Hepatocyte (in vitro differentiated cells): Measurements from ENCODE around the gene FZR1. TPM values are rescaled to one million over a fixed set of nuclear protein-coding genes. Genes with fewer than 3 reads are reported as not detected.
A peak's percentile ranks its signal among the peaks of the same experiment; 100 is the strongest.

Source experiments
- DNase-seq: peaks from one replicate; pipeline ENCODE4 v3.0.0-alpha.2; 2016; ENCODE audit warnings: low spot score
- H2AFZ ChIP-seq: fragments of 200-600 bp; sonication (generic); 2 replicates; pipeline ENCODE4 v1.6.0; 2016; ENCODE audit warnings: antibody characterized with exemption, mild to moderate bottlenecking
- H3K27ac ChIP-seq: fragments of 200-600 bp; sonication (generic); 2 replicates; pipeline ENCODE4 v1.5.1; 2016; ENCODE audit warnings: mild to moderate bottlenecking
- H3K27me3 ChIP-seq: fragments of 200-600 bp; sonication (generic); 2 replicates; pipeline ENCODE4 v1.6.1; 2016
- H3K36me3 ChIP-seq: fragments of 200-600 bp; sonication (generic); replicated peaks from 2 replicates; pipeline ENCODE4 v1.5.1; 2016; ENCODE audit warnings: low read depth; ENCODE audit not compliant: insufficient read depth
- H3K4me1 ChIP-seq: fragments of 200-600 bp; sonication (generic); 2 replicates; pipeline ENCODE4 v1.5.1; 2016; ENCODE audit warnings: mild to moderate bottlenecking, moderate library complexity; ENCODE audit not compliant: insufficient read depth
- H3K4me2 ChIP-seq: fragments of 200-600 bp; sonication (generic); 2 replicates; pipeline ENCODE4 v1.6.0; 2016
- H3K4me3 ChIP-seq: fragments of 200-600 bp; sonication (generic); 2 replicates; pipeline ENCODE4 v1.5.1; 2016; ENCODE audit warnings: mild to moderate bottlenecking
- H3K79me2 ChIP-seq: fragments of 200-600 bp; sonication (generic); 2 replicates; pipeline ENCODE4 v1.6.0; 2017; ENCODE audit warnings: mild to moderate bottlenecking
- H3K9me2 ChIP-seq: fragments of 200-600 bp; sonication (generic); replicated peaks from 2 replicates; pipeline ENCODE4 v1.6.0; 2017; ENCODE audit warnings: mild to moderate bottlenecking; ENCODE audit not compliant: insufficient read depth
- H3K9me3 ChIP-seq: fragments of 200-600 bp; sonication (generic); 2 replicates; pipeline ENCODE4 v1.5.1; 2016; ENCODE audit warnings: low read depth, mild to moderate bottlenecking
- H4K20me1 ChIP-seq: fragments of 200-600 bp; sonication (generic); 2 replicates; pipeline ENCODE4 v1.6.0; 2016; ENCODE audit warnings: mild to moderate bottlenecking; ENCODE audit not compliant: insufficient read depth, poor library complexity, severe bottlenecking
- EZH2 ChIP-seq: fragments of 200-600 bp; sonication (generic); IDR thresholded peaks from 2 replicates; pipeline ENCODE4 v1.6.1; 2016; ENCODE audit warnings: antibody characterized with exemption, mild to moderate bottlenecking, borderline replicate concordance
- EZH2phosphoT487 ChIP-seq: fragments of 200-600 bp; sonication (generic); IDR thresholded peaks from one replicate; pipeline ENCODE4 v1.6.1; 2018; ENCODE audit warnings: antibody characterized with exemption, mild to moderate bottlenecking, low read depth, moderate library complexity; ENCODE audit not compliant: unreplicated experiment, severe bottlenecking
- WGBS: methylation state at CpG from one replicate; pipeline ENCODE4 v1.1.6; 2016; ENCODE audit warnings: low lambda C conversion rate; ENCODE audit errors: missing lambda C conversion rate; 5-methylcytosine and 5-hydroxymethylcytosine counted together
- polyA plus RNA-seq: library from polyadenylated mRNA; unstranded; fragments of >200 nt; fragmentation: Nextera tagmentation; extraction: Ambion mirVana; gene quantifications from 2 replicates; pipeline ENCODE4 v1.2.1, GENCODE V29; 2016
- total RNA-seq: library from RNA; depleted of rRNA; stranded (reverse); fragments of >200 nt; gene quantifications from 2 replicates; pipeline ENCODE4 v1.2.3, GENCODE V29; 2014
- TF ChIP-seq, protein P1 (sequence below): fragments of 200-600 bp; sonication (generic); IDR thresholded peaks from 2 replicates; pipeline ENCODE4 v1.5.1; 2016; ENCODE audit warnings: antibody characterized with exemption, mild to moderate bottlenecking; ENCODE audit not compliant: poor library complexity

Gene FZR1
- total and polyA plus RNA-seq, 2 experiments from 2014 or later, result 32.1 to 51.0 TPM

DNA sequence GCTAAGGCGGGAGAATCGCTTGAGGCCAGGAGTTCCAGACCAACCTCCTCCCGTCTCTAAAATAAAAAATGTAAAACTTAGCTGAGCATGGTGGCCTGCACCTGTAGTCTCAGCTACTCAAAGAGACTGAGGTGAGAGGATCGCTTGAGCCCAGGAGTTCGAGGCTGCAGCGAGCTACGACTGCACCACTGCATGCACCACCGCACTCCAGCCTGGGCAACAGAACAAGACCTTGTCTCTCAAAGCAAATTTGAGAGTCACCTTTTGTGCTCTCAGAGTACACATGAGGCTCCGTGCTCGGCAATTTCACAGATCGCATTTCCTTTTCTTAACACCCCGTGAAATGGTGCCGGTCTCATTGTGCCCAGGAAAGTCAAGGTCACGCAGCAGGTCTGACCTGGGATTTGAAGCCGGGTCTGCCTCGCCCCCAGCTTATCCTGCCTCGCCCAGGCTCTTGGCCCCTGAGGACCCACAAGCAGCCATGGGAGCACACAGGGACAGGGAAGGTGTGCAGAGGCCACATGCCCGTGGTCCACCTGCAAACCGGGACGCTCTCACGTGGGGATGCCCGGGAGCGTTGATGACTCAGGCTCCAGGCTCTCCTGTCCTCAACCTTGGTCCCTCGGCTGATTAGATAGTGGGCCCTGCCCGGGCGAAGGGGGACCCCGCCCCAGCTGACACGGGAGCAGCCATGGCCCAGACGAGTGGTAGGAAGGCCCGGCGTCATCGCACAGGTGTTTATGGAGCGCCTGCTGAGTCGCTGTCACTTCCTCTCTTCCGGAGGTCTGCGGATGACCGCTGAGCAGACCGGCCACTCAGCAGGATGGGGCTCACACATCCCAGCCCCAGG is 24.6 kb upstream of the FZR1 start:
- Histone ChIP-seq H3K27me3 (no peaks in the 10 kb centered on the region), H4K20me1 (no peaks in the 10 kb centered on the region), H3K36me3 (no peaks in the 10 kb centered on the region), H3K9me2 (no peaks in the 10 kb centered on the region), H3K4me3 (no peak overlapping the region), H2AFZ (no peak overlapping the region), H3K4me1 (no peaks in the 10 kb centered on the region), H3K4me2 (no peak overlapping the region), H3K79me2 (no peaks in the 10 kb centered on the region), H3K27ac (peak overlapping the region; percentile 76), H3K9me3 (no peaks in the 10 kb centered on the region)
- peak; percentile 84 for DNase-seq
- no peak for TF ChIP-seq EZH2phosphoT487
- TF ChIP-seq EZH2, result no peak
- TF ChIP-seq, protein P1, sequence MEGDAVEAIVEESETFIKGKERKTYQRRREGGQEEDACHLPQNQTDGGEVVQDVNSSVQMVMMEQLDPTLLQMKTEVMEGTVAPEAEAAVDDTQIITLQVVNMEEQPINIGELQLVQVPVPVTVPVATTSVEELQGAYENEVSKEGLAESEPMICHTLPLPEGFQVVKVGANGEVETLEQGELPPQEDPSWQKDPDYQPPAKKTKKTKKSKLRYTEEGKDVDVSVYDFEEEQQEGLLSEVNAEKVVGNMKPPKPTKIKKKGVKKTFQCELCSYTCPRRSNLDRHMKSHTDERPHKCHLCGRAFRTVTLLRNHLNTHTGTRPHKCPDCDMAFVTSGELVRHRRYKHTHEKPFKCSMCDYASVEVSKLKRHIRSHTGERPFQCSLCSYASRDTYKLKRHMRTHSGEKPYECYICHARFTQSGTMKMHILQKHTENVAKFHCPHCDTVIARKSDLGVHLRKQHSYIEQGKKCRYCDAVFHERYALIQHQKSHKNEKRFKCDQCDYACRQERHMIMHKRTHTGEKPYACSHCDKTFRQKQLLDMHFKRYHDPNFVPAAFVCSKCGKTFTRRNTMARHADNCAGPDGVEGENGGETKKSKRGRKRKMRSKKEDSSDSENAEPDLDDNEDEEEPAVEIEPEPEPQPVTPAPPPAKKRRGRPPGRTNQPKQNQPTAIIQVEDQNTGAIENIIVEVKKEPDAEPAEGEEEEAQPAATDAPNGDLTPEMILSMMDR, result no peak
- WGBS, result 59% methylated on average over 38 of the region's 38 CpGs

DNA sequence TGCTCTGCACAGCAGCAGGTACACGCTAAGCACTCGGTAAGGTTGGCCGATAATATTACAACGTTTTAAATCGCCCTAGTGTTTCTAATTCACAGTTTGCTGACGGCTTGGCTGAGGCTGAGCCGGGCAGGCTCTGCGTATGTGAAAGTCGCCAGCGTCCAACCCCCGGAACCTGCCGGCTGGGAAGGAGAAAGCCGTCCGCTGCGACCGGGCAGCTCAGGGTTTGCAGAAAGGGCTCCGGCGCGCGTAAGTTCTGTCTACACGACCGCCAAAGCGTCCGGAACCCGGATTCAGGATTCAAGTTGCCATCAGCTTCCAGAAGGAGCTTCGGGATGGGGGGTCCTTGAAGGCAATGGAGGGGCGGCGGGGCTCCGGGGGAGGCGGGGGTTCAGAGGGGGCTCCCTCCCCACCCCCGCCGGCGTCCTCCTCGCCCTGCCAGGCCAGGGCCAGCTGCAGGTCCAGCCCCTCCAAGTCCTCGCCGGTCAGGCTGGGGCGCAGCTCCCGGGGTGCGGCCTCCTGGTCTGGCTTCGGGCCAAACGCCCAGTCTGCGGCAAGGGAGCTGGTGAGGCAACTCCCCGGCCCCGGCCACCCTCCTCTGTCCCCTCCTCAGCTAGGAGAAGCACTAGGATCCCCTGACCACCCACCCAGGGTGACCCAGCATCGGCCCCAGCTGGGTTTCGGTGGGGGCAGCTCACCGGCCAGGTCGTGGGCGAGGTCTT is 23.4 kb upstream of the FZR1 start:
- Histone ChIP-seq H3K9me2 (no peaks in the 10 kb centered on the region), H3K4me2 (no peak overlapping the region), H3K4me1 (no peaks in the 10 kb centered on the region), H3K27ac (no peak overlapping the region), H3K9me3 (no peaks in the 10 kb centered on the region), H3K36me3 (no peaks in the 10 kb centered on the region), H3K27me3 (no peaks in the 10 kb centered on the region), H2AFZ (no peak overlapping the region), H3K79me2 (no peaks in the 10 kb centered on the region), H4K20me1 (no peaks in the 10 kb centered on the region), H3K4me3 (no peak overlapping the region)
- DNase-seq, result no peak
- WGBS, result 93% methylated on average over 37 of the region's 49 CpGs
- TF ChIP-seq, protein P1, result no peak
- TF ChIP-seq EZH2 (no peak), EZH2phosphoT487 (no peak)

DNA sequence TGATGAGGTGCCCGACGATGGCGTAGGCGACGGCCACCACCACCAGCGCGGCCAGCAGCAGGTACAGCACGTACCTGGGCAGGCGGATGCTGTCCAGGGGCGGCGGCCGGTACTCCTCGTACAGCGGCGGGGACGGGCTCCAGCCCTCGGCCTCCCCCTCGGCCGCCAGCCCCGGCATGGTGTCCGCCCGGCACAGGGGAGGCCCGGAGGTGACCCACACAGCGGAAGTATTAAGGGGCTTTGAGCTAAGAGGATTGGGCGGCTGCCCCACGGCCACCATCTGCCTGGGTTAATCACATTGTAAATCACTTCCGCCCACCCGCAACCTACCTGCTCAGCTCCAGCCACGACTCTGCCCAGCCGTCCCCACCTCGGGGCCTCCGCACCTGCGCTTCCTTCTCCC is 22.9 kb upstream of the FZR1 start, which contains the start of gene SMIM44:
Gene SMIM44 (minus strand): TSS at position 216 of the 403 bp plus-strand sequence. CDS start 38 bp downstream, at position 178.
- Histone ChIP-seq H2AFZ (no peak within 1 kb of the TSS), H3K27me3 (no peaks in the 10 kb centered on the region), H3K79me2 (no peaks in the 10 kb centered on the region), H3K4me3 (no peak within 1 kb of the TSS), H3K4me2 (no peak within 1 kb of the TSS), H3K4me1 (no peaks in the 10 kb centered on the region), H3K9me2 (no peaks in the 10 kb centered on the region), H4K20me1 (no peaks in the 10 kb centered on the region), H3K27ac (no peak within 1 kb of the TSS), H3K9me3 (no peaks in the 10 kb centered on the region), H3K36me3 (no peaks in the 10 kb centered on the region)
- 90% methylated on average over 28 of the region's 33 CpGs for whole genome bisulfite sequencing
- TF ChIP-seq EZH2phosphoT487 (no peak), EZH2 (no peak)
- TF ChIP-seq, protein P1, result no peak
- no peak for DNase-seq
